GM18505 (cell line): Measurements from ENCODE around the gene ST6GALNAC3.
"Not testable (repeated sequence)": the region's sequence is repeated elsewhere in the genome, so short reads cannot be mapped to it uniquely, and the experiment has no call there.

Experiments
- ATAC-seq: cut with Tn5 transposase; IDR thresholded peaks from one replicate; pipeline ENCODE4 v1.9.1; 2021; ENCODE audit not compliant: unreplicated experiment
- POLR2A ChIP-seq: IDR thresholded peaks from 4 replicates; pipeline ENCODE4 v1.6.1; 2011; ENCODE audit warnings: borderline replicate concordance; ENCODE audit not compliant: insufficient read depth, insufficient read length; ENCODE audit errors: extremely low read depth

Gene ST6GALNAC3

GRCh38 chr1:76102046-76102445 is 27.5 kb downstream of the ST6GALNAC3 start:
- ATAC-seq = no peak
- TF ChIP-seq POLR2A = no peak

- TF ChIP-seq POLR2A = no peak
- ATAC-seq = no peak
Observed at GRCh38 chr1:76103034-76103433, 28.5 kb downstream of the ST6GALNAC3 start.

GRCh38 chr1:76105372-76105771 is 30.8 kb downstream of the ST6GALNAC3 start:
- ATAC-seq = no peak
- no peak for TF ChIP-seq POLR2A

GRCh38 chr1:76106251-76106650 is 31.7 kb downstream of the ST6GALNAC3 start:
- no peak for TF ChIP-seq POLR2A
- no peak for ATAC-seq

- TF ChIP-seq POLR2A = no peak
- no peak for ATAC-seq
Observed at GRCh38 chr1:76106719-76107235, 32.2 kb downstream of the ST6GALNAC3 start.

GRCh38 chr1:76109404-76109803 is 34.9 kb downstream of the ST6GALNAC3 start:
- TF ChIP-seq POLR2A = no peak

DNA sequence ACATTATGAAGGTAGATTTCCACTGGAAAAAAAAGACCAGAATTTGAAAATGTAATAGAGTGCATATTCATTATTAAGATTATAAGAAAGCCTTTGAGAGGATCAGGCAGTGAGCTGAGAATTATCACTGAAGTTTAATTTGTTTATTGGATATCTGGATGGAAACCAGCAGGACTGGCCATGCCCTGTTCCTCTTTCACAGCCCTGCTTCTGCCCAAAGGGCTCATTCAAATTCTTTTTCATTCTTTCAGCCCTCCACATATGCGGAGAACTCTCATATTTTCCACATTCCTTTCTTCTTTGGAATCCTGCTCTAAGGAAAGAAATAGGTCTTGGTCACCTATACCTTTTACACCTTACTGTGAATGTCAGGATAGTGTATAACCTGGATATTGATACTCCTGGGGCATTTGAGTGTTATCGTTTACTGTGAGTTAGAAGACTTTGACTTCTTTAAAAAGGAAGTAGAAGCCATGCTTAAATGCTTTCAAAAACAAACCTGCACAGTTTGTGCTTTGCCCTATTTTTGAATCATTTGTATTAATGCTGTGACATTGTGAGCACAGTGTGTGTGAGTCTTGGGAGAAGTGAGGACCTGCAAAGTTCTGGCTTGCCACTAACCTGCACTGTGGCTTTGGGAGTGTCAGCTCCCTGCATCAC is 35.5 kb downstream of the ST6GALNAC3 start:
- no peak for TF ChIP-seq POLR2A
- no peak for ATAC-seq

More at GRCh38 chr1:76109404-76109803, 34.9 kb downstream of the ST6GALNAC3 start:
- no peak for ATAC-seq

DNA sequence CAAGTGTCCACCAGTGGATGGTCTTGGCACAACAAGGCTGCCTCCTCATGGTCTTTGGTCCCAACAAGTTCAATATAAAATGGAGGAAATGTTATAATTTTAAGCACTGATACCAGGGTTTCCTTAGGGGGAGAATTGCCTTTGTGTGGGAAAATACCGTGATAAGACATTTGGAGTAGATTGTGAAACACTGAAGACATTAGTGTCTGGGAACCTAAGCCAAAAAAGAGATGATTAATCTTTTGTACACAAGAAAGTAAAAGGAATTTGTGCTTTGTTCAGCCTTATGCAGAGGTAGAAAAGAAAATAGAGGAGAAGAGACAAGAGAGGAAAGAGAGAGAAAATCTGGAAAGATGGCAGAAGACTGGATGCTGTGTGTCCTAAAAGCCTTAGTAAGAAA is 36.1 kb downstream of the ST6GALNAC3 start:
- no peak for TF ChIP-seq POLR2A
- ATAC-seq = no peak

- not testable (repeated sequence) for ATAC-seq
Observed at GRCh38 chr1:76112321-76112720, 37.8 kb downstream of the ST6GALNAC3 start.

DNA sequence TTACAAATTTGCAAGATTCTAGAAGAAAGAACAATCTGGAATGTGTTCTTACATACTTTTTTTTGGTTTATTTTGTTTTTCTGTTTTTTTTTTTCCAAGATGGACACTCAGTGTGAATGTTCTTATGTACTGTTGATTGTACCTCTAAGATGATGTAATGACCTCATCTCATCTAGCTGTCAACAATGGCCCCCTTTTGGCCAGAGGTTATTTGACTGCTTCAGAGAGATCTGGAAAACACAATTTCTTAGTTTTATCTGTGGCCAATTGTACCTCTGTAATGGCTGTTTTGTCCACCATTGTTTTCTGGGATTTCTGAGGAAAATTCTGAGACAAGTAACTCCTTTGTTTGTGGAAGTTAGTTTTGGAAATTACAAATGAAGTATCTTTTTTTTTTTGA is 38.9 kb downstream of the ST6GALNAC3 start:
- no peak for ATAC-seq
- no peak for TF ChIP-seq POLR2A

DNA sequence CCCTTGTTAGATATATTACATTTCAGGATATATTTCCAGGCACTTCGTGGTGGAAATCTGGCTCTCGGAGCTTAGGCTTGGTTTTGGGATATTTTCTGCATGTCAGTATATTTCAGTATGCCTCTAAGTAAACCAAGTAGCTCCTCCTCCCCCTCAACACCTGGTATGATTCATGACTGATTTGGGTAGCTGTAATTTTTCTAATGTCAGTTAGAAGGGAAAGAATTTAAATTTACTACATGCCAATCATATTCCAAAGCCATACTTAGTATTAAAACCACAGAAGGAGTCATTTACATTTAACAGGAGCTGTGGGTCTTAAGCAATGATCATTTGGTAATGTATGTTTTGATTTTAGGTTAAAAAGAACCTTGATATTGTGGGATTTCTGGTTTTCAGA is 40.6 kb downstream of the ST6GALNAC3 start:
- no peak for TF ChIP-seq POLR2A
- ATAC-seq = no peak

GRCh38 chr1:76121850-76122249 is 47.3 kb downstream of the ST6GALNAC3 start:
- no peak for ATAC-seq
- no peak for TF ChIP-seq POLR2A

DNA sequence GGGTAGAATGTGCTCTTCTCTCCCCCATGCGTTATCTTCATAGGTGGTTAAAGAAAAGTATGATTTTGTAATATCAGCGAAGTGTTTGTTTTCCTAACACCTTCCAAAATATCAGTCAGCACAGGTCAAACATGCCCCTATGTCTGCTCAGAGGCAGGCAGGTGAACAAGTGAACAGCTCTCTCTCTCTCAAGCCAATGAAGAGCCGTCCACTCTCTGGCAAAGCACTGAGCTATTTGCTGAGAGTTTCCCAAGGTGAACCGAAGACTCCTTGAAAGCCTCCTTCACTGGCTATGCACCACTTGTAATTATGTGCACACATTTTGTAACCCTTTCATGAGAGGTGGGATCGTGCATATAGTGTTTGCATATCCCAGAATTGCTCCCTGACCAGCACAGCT is 47.7 kb downstream of the ST6GALNAC3 start:
- ATAC-seq = no peak
- no peak for TF ChIP-seq POLR2A

- ATAC-seq = not testable (repeated sequence)
Observed at GRCh38 chr1:76123411-76124064, 49.0 kb downstream of the ST6GALNAC3 start.
